Adrenal gland (tissue), 5 donors: ENCODE data around the gene EGLN1.

Experiments used
- CTCF ChIP-seq, 6 experiments: fragments of 450-650 bp in 4 of 6; fragments of 200-600 bp in 2 of 6; sonication (generic) in 1 of 6; IDR thresholded peaks; 1 replicate in 5 of 6; 2 replicates in 1 of 6; pipeline versions ENCODE4 v1.5.1 to v1.8.0; 2016 to 2021; ENCODE audit warnings: antibody characterized with exemption in 6 of 6, mild to moderate bottlenecking in 2 of 6, moderate library complexity in 1 of 6
- POLR2A ChIP-seq, 2 donors: fragments of 450-650 bp; IDR thresholded peaks; one replicate each; pipeline ENCODE4 v1.6.1; 2017; ENCODE audit warnings: antibody characterized with exemption in 2 of 2, mild to moderate bottlenecking in 2 of 2, moderate library complexity in 1 of 2
- donor health status: DM: no; HTN: no; CAD: no.

GRCh38 chr1:231416901-231417300 lies 5.2 kb downstream of the EGLN1 start:
- no peak for TF ChIP-seq CTCF (IDR thresholded peaks at IDR 0.05)
- no peak for TF ChIP-seq POLR2A (IDR thresholded peaks at IDR 0.05)
